H9 (cell line): ENCODE data around the gene ATG9B. TPM values are rescaled to one million over a fixed set of nuclear protein-coding genes. Genes with fewer than 3 reads are reported as not detected.

ENCODE experiments used
- DNase-seq: peaks from one replicate; pipeline ENCODE4 v3.0.0-alpha.2; 2017
- H2AFZ ChIP-seq: one replicate; pipeline ENCODE4 v1.6.1; 2013; ENCODE audit warnings: mild to moderate bottlenecking, low read length, control low read depth, moderate library complexity
- H2AK5ac ChIP-seq: 2 replicates; pipeline ENCODE4 v1.6.1; 2013; ENCODE audit warnings: low read length, control low read depth, mixed read lengths; ENCODE audit not compliant: insufficient read length
- H2BK120ac ChIP-seq: one replicate; pipeline ENCODE4 v1.6.1; 2013; ENCODE audit warnings: low read depth, mild to moderate bottlenecking, low read length, control low read depth, inconsistent platforms; ENCODE audit not compliant: poor library complexity, severe bottlenecking
- H2BK12ac ChIP-seq: 2 replicates; pipeline ENCODE4 v1.6.1; 2013; ENCODE audit warnings: low read length, control low read depth, mixed read lengths, low read depth; ENCODE audit not compliant: insufficient read length
- H2BK15ac ChIP-seq: 2 replicates; pipeline ENCODE4 v1.6.1; 2013; ENCODE audit warnings: low read depth, low read length, control low read depth
- H2BK20ac ChIP-seq: one replicate; pipeline ENCODE4 v1.6.1; 2013; ENCODE audit warnings: low read depth, mild to moderate bottlenecking, low read length, control low read depth, inconsistent platforms; ENCODE audit not compliant: poor library complexity, severe bottlenecking
- H2BK5ac ChIP-seq: 2 replicates; pipeline ENCODE4 v1.6.1; 2013; ENCODE audit warnings: low read length, control low read depth, mixed read lengths; ENCODE audit not compliant: insufficient read length
- H3K14ac ChIP-seq: 2 replicates; pipeline ENCODE4 v1.6.1; 2013; ENCODE audit warnings: low read length, control low read depth; ENCODE audit not compliant: insufficient read depth
- H3K18ac ChIP-seq: 2 replicates; pipeline ENCODE4 v1.6.1; 2013; ENCODE audit warnings: low read depth, mild to moderate bottlenecking, mixed read lengths, low read length, control low read depth; ENCODE audit not compliant: insufficient read length
- H3K23ac ChIP-seq: 2 replicates; pipeline ENCODE4 v1.6.1; 2013; ENCODE audit warnings: low read length, control low read depth, mixed read lengths, low read depth; ENCODE audit not compliant: insufficient read length
- H3K23me2 ChIP-seq: 2 replicates; pipeline ENCODE4 v1.6.1; 2013; ENCODE audit warnings: low read depth, mild to moderate bottlenecking, mixed read lengths, low read length, control low read depth; ENCODE audit not compliant: insufficient read length, poor library complexity, severe bottlenecking
- H3K27ac ChIP-seq: 2 replicates; pipeline ENCODE4 v1.5.1; 2013; ENCODE audit warnings: low read length, control low read depth, mixed read lengths, low read depth; ENCODE audit not compliant: insufficient read length
- H3K27me3 ChIP-seq: 2 replicates; pipeline ENCODE4 v1.6.1; 2013; ENCODE audit warnings: low read length, control low read depth, inconsistent platforms; ENCODE audit not compliant: insufficient read depth
- H3K4ac ChIP-seq: 2 replicates; pipeline ENCODE4 v1.6.1; 2013; ENCODE audit warnings: low read depth, mild to moderate bottlenecking, control low read depth, inconsistent platforms, low read length, moderate library complexity
- H3K4me1 ChIP-seq: 2 replicates; pipeline ENCODE4 v1.6.1; 2013; ENCODE audit warnings: low read length, control low read depth, inconsistent platforms; ENCODE audit not compliant: insufficient read depth
- H3K4me2 ChIP-seq: 2 replicates; pipeline ENCODE4 v1.6.1; 2013; ENCODE audit warnings: low read length, control low read depth, mixed read lengths; ENCODE audit not compliant: insufficient read length, insufficient read depth
- H3K56ac ChIP-seq: 2 replicates; pipeline ENCODE4 v1.6.1; 2013; ENCODE audit warnings: low read depth, mild to moderate bottlenecking, mixed read lengths, low read length, control low read depth; ENCODE audit not compliant: insufficient read length
- H3K79me1 ChIP-seq: 2 replicates; pipeline ENCODE4 v1.6.1; 2013; ENCODE audit warnings: low read depth, mild to moderate bottlenecking, moderate library complexity, low read length, control low read depth, inconsistent platforms; ENCODE audit not compliant: insufficient read depth, poor library complexity, severe bottlenecking
- H3K79me2 ChIP-seq: 2 replicates; pipeline ENCODE4 v1.6.1; 2013; ENCODE audit warnings: low read length, control low read depth, inconsistent platforms; ENCODE audit not compliant: insufficient read depth
- H3K9ac ChIP-seq: 2 replicates; pipeline ENCODE4 v1.6.1; 2013; ENCODE audit warnings: low read length, control low read depth, mixed read lengths; ENCODE audit not compliant: insufficient read length; ENCODE audit errors: extremely low read depth
- H3K9me3 ChIP-seq: one replicate; pipeline ENCODE4 v1.6.1; 2013; ENCODE audit warnings: low read depth, low read length, inconsistent platforms; ENCODE audit not compliant: control insufficient read depth
- H3T11ph ChIP-seq: one replicate; pipeline ENCODE4 v1.6.1; 2013; ENCODE audit warnings: mild to moderate bottlenecking, low read length, control low read depth, inconsistent platforms
- H4K20me1 ChIP-seq: one replicate; pipeline ENCODE4 v1.6.1; 2013; ENCODE audit not compliant: control insufficient read depth, insufficient read length, insufficient read depth
- H4K5ac ChIP-seq: 2 replicates; pipeline ENCODE4 v1.6.1; 2013; ENCODE audit warnings: low read depth, mild to moderate bottlenecking, mixed read lengths, low read length, control low read depth; ENCODE audit not compliant: insufficient read length
- H4K8ac ChIP-seq: replicated peaks from 2 replicates; pipeline ENCODE4 v1.6.1; 2013; ENCODE audit warnings: low read length, control low read depth, mixed read lengths, low read depth; ENCODE audit not compliant: insufficient read length
- H4K91ac ChIP-seq: 2 replicates; pipeline ENCODE4 v1.6.1; 2013; ENCODE audit warnings: low read depth, mild to moderate bottlenecking, moderate library complexity, mixed read lengths, low read length, control low read depth; ENCODE audit not compliant: insufficient read length
- H3K27ac Mint-ChIP-seq, 3 experiments: 2 replicates in 2 of 3; 3 replicates in 1 of 3; pipeline ENCODE4 v1.8.0; 2020 to 2021; ENCODE audit warnings: mixed read lengths in 3 of 3, mild to moderate bottlenecking in 1 of 3, moderate library complexity in 1 of 3
- H3K27me3 Mint-ChIP-seq: 2 replicates; pipeline ENCODE4 v1.8.0; 2021; ENCODE audit warnings: low read depth, mild to moderate bottlenecking, moderate library complexity, mixed read lengths
- H3K36me3 Mint-ChIP-seq, 3 experiments: 2 replicates in 2 of 3; 3 replicates in 1 of 3; pipeline ENCODE4 v1.8.0; 2020 to 2021; ENCODE audit warnings: low read depth in 3 of 3, mixed read lengths in 3 of 3; ENCODE audit not compliant: insufficient read depth in 1 of 3
- H3K4me1 Mint-ChIP-seq, 2 experiments: 2 replicates each; pipeline ENCODE4 v1.8.0; 2020; ENCODE audit warnings: mixed read lengths in 2 of 2
- H3K4me3 Mint-ChIP-seq, 2 experiments: 2 replicates in 1 of 2; 3 replicates in 1 of 2; pipeline ENCODE4 v1.8.0; 2020 to 2021; ENCODE audit warnings: mild to moderate bottlenecking in 2 of 2, mixed read lengths in 2 of 2, moderate library complexity in 1 of 2
- H3K9me3 Mint-ChIP-seq, 2 experiments: 2 replicates in 1 of 2; 3 replicates in 1 of 2; pipeline ENCODE4 v1.8.0; 2020; ENCODE audit warnings: mild to moderate bottlenecking in 2 of 2, mixed read lengths in 2 of 2, moderate library complexity in 1 of 2
- CTCF ChIP-seq: fragments of 200-600 bp; sonication (generic); conservative IDR thresholded peaks from 3 replicates; pipeline ENCODE4 v1.8.0; 2021; ENCODE audit warnings: antibody characterized with exemption, mild to moderate bottlenecking
- WGBS: extraction: QIAGEN DNeasy Blood & Tissue Kit; methylation state at CpG from one replicate; pipeline ENCODE4 v1.1.7; 2013; ENCODE audit warnings: missing lambda C conversion rate, low lambda C conversion rate, mixed read lengths; ENCODE audit not compliant: insufficient read length; ENCODE audit errors: extremely low coverage; 5-methylcytosine and 5-hydroxymethylcytosine counted together
- total RNA-seq: library from RNA; stranded (reverse); gene quantifications from 2 replicates; pipeline ENCODE4 v1.2.1, GENCODE V29; 2021

The ATG9B gene
- total RNA-seq, 1 experiment from 2014 or later, result 1.5 TPM

GRCh38 chr7:151008143-151008510 is 16.2 kb downstream of the ATG9B start:
- no peak overlapping the region for H4K8ac ChIP-seq
- Mint-ChIP-seq H3K27me3 (peaks cover 23% of the 10 kb centered on the region), H3K4me3 (peak overlapping the region; percentile 38 to 41; a peak in 3 of 5 replicates), H3K9me3 (no peaks in the 10 kb centered on the region), H3K4me1 (peaks cover 21 to 42% of the 10 kb centered on the region in 2 experiments), H3K27ac (peak overlapping the region in 1 of 3 experiments; percentile 12; a peak in 1 of 7 replicates), H3K36me3 (peaks cover 0 to 1% (median 0%) of the 10 kb centered on the region in 3 experiments; a peak in 1 of 7 replicates)
- WGBS, result no CpG with 5 or more reads among the region's 11 CpGs
- H2BK120ac ChIP-seq, result no peak overlapping the region
- H3K23me2 ChIP-seq, result peaks cover 6% of the 10 kb centered on the region
- H4K5ac ChIP-seq, result no peak overlapping the region
- H3K23ac ChIP-seq, result no peak overlapping the region
- H3K9ac ChIP-seq, result no peak overlapping the region
- H3K56ac ChIP-seq, result no peak overlapping the region
- H3K4me2 ChIP-seq, result peak overlapping the region; percentile 11
- no peak overlapping the region for H2BK15ac ChIP-seq
- H3K79me2 ChIP-seq, result no peaks in the 10 kb centered on the region
- H2AK5ac ChIP-seq, result no peak overlapping the region
- peaks cover 4% of the 10 kb centered on the region; the same call in 1 of the 2 replicates for H3K4me1 ChIP-seq
- no peak for TF ChIP-seq CTCF
- H3K79me1 ChIP-seq, result no peaks in the 10 kb centered on the region
- H2BK12ac ChIP-seq, result no peak overlapping the region
- no peak overlapping the region for H2BK20ac ChIP-seq
- no peak overlapping the region for H3K4ac ChIP-seq
- H3K14ac ChIP-seq, result no peak overlapping the region
- no peaks in the 10 kb centered on the region for H3K27me3 ChIP-seq
- H3K18ac ChIP-seq, result no peak overlapping the region
- peak; percentile 40 for DNase-seq
- H4K91ac ChIP-seq, result no peak overlapping the region
- H3K27ac ChIP-seq, result no peak overlapping the region
- no peak overlapping the region for H2BK5ac ChIP-seq
- no peak overlapping the region for H3T11ph ChIP-seq
- no peaks in the 10 kb centered on the region for H4K20me1 ChIP-seq
- no peak overlapping the region for H2AFZ ChIP-seq
- H3K9me3 ChIP-seq, result no peaks in the 10 kb centered on the region
